NCI-H1417 (cell line): ENCODE data around the gene NAXE.
A peak's percentile ranks its signal among the peaks of the same experiment; 100 is the strongest.
"Not testable (repeated sequence)": the region's sequence is repeated elsewhere in the genome, so short reads cannot be mapped to it uniquely, and the experiment has no call there.

Experiments used
- DNase-seq, 3 experiments: peaks; one replicate each; lab custom pipeline; 2025; lab: John Stamatoyannopoulos, UW

NAXE gene

DNA sequence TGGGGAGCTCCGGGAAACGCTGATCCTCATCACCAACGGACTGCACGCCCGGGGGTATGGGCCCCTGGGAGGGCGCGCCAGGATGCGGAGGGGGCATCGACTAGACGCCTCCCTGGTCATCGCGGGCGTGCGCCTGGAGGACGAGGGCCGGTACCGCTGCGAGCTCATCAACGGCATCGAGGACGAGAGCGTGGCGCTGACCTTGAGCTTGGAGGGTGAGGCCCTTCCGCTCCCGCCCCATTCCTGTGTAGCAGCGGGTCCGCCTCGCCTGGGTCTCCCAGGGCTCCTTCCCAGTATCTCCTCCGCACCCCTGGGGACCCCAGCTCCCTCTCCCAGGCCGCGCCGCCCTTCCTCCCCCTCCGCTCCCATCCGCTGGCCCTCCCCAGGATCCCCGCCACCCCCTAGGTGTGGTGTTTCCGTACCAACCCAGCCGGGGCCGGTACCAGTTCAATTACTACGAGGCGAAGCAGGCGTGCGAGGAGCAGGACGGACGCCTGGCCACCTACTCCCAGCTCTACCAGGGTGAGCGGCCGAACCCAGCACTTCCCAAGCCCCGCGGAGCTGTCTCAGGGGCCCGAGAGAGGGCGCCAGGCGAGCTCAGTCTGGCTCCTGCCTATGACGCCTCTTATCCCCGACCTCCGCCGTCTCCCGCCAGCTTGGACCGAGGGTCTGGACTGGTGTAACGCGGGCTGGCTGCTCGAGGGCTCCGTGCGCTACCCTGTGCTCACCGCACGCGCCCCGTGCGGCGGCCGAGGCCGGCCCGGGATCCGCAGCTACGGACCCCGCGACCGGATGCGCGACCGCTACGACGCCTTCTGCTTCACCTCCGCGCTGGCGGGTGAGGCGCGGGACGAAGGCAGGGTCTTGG is 32.6 kb downstream of the NAXE start:
- peak in 2 of 3 experiments; percentile 63 to 68 for DNase-seq

GRCh38 chr1:156624814-156625435 is 33.3 kb downstream of the NAXE start:
- DNase-seq = peak in 2 of 3 experiments; percentile 36 to 38

DNA sequence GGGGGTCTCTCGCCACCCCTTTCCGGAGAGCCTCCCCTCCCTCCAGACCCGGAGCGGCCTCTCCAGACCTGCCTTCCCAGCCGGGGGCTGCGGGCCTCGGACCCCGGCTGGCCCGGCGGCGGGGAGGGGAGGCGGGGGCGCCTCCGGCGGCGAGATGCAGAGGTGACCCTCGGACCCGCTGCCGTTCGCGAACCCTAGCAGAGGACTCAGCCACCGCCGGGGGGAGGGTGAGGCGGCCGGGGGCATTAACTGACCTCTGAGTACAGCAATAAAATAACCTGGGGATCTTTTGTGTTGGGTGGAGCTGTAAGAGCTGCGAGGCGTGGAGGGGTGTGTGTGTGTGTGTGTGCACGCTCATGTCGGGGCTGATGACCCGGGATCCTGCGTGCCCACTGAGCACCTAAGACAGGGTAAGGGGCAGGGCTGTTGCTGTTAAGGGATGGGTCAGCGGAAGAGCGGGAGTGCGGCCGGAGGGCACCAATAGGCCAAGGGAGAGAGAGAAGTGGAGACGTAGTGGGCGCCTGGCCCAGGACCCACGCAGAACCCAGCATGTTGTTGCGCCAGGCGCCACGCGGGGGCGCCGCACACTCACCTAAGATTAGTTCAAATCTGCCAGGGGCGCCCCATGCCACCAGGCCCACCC is 34.0 kb downstream of the NAXE start:
- peak; percentile 39 to 73 (median 59) for DNase-seq

DNA sequence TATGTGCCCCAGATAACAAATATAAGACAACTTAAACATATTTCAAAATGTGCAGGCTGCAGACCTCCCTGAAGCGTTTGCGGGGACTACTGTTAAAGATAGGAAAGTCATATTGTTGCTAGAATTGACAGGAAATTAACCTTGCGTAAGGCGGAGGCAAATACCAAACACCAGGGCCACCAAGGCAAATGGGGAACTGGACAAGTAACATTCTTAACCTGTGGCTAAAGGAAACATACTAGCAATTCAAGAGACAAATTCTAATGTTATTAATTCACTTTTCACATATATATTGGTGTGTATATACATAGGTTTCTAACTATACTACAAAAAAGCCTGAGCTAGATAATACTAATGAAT is 34.5 kb downstream of the NAXE start:
- DNase-seq = no peak

- peak; percentile 51 to 82 (median 75) for DNase-seq
Observed at GRCh38 chr1:156627313-156627880, 35.8 kb downstream of the NAXE start.

GRCh38 chr1:156629823-156630449 is 38.4 kb downstream of the NAXE start:
- DNase-seq = no peak

DNA sequence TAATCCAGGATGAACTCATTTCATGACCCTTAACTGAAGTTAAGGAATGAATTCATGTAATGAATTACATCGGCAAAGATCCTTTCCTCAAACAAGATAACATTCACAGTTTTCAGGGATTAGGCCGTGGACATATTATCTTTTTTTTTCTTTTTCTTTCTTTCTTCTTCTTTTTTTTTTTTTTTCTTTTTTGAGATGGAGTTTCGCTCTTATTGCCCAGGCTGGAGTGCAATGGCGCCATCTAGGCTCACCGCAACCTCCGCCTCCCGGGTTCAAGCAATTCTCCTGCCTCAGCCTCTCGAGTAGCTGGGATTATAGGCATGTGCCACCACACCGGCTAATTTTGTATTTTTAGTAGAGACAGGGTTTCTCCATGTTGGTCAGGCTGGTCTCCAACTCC is 39.6 kb downstream of the NAXE start:
- not testable (repeated sequence) for DNase-seq

DNA sequence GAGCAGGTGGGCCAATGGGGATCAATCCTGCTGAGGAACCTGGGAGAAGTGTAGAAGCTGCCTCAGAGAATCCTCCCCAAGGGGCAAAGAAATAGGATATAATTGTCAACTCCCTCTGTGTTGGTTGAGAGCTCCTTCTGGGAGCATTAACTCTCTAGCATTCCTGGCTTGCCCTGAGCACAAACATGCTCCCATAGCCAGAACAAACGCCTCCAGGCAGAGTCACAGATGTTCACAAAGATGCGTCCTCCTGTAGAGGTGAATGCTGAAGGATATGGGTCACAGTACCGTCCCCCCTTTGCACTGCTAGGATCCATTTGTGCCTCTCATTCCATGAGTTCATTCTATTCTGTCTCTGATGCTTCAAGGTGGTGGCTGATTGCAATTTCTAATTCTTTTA is 40.8 kb downstream of the NAXE start:
- no peak for DNase-seq

GRCh38 chr1:156638189-156638985 is 46.8 kb downstream of the NAXE start:
- DNase-seq = no peak

GRCh38 chr1:156639601-156640101 is 48.1 kb downstream of the NAXE start:
- DNase-seq = no peak

- DNase-seq = no peak
Observed at GRCh38 chr1:156640842-156641706, 49.5 kb downstream of the NAXE start.

DNA sequence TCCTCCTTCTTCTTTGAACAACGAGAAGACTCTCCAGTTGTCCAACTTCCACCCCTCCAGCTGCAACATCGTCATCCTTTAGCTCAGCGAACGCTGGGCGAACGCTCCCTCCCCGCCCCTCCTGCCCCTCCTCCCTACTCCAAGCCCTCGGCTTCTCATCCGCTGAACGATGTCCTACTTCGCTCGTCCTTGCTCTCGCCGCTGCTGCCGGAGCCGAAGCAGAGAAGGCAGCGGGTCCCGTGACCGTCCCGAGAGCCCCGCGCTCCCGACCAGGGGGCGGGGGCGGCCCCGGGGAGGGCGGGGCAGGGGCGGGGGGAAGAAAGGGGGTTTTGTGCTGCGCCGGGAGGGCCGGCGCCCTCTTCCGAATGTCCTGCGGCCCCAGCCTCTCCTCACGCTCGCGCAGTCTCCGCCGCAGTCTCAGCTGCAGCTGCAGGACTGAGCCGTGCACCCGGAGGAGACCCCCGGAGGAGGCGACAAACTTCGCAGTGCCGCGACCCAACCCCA is 50.2 kb downstream of the NAXE start, which contains the start of gene BCAN:
Gene BCAN (plus strand): TSS at position 357 of the 504 bp plus-strand sequence. CDS start 3,938 bp downstream, outside the sequence.
- peak in 2 of 3 experiments; percentile 18 to 67 for DNase-seq

GRCh38 chr1:156642265-156643048 is 50.9 kb downstream of the NAXE start:
- DNase-seq = no peak

DNA sequence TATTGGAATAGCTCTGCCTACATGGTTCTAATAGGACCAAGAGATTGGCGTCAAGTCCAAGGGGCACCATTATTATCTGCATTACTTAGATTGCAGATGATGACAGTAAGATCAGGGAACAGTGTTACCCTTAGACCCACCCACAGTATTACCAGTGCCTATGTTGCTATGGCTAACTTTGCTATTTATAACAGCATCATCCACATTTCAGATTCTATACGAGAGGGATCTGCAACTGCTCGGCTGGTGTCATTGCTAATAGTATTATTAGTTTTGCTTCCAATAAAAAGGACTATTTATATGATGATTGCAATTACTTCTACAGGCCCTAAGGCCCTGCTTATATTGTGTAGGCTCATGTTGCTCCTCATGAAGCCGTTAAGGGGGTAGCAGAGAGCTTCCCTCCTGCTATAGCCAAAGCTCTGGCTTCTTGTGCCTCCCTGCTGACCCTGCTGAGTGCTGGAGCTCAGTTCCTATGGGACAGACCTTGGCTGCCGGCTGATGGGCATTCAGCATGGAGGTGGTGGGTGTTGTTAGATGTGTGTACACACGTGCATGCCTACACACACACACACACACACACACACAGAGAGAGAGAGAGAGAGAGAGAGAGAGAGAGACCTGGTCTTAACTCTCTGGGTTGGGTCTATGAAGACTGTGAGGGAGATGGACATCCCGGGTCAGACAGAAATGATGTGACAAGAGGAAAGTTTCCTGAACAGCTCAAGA is 51.6 kb downstream of the NAXE start:
- no peak for DNase-seq

DNA sequence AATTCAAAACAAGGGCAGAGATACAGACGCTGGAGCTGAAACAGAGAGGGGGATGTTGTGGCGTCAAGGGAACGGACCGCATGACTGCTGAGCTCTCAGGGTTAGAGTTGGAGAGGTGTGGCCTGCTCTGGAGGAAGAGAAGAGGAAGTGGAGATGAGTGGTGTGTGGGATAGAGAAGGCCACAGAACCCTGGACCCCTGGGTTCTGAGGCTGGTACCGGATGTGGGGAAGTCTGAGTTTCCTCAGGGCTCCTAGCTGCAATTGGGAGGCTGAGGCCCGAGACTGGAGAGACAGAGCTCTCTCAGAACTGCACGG is 52.2 kb downstream of the NAXE start:
- no peak for DNase-seq
